SU-DHL-6 (cell line): ENCODE measurements around the gene CERKL.

Source experiments
- H2AFZ ChIP-seq: fragments of 200-600 bp; sonication (generic); 2 replicates; pipeline ENCODE4 v1.6.1; 2014; ENCODE audit warnings: low read depth, mild to moderate bottlenecking, moderate library complexity, mixed read lengths, antibody characterized with exemption, low read length; ENCODE audit not compliant: severe bottlenecking
- H3F3A ChIP-seq: fragments of 200-600 bp; shearing (Covaris generic); 2 replicates; pipeline ENCODE4 v1.6.0; 2016; ENCODE audit warnings: antibody characterized with exemption, mild to moderate bottlenecking; ENCODE audit not compliant: insufficient read depth
- H3K27ac ChIP-seq: fragments of 200-600 bp; sonication (generic); 2 replicates; pipeline ENCODE4 v1.5.1; 2016; ENCODE audit warnings: low read depth, mild to moderate bottlenecking, low read length, moderate library complexity, mixed read lengths
- H3K27me3 ChIP-seq: fragments of 200-600 bp; sonication (generic), shearing (Covaris generic); 2 replicates; pipeline ENCODE4 v1.6.0; 2014; ENCODE audit warnings: mild to moderate bottlenecking, low read length
- H3K36me3 ChIP-seq: fragments of 200-600 bp; sonication (generic); 2 replicates; pipeline ENCODE4 v1.6.1; 2014; ENCODE audit warnings: mild to moderate bottlenecking, low read length, mixed read lengths
- H3K4me2 ChIP-seq: fragments of 300-600, 200-600 bp; shearing (Covaris generic), sonication (generic); 2 replicates; pipeline ENCODE4 v1.6.0; 2014; ENCODE audit warnings: low read length, low read depth, mild to moderate bottlenecking; ENCODE audit not compliant: poor library complexity, severe bottlenecking
- H3K4me3 ChIP-seq: fragments of 200-600 bp; sonication (generic); 2 replicates; pipeline ENCODE4 v1.5.1; 2014; ENCODE audit warnings: antibody characterized with exemption, low read length, mild to moderate bottlenecking, mixed read lengths; ENCODE audit not compliant: insufficient read depth, poor library complexity, severe bottlenecking
- H3K79me2 ChIP-seq: fragments of 200-600 bp; sonication (generic); 2 replicates; pipeline ENCODE4 v1.6.1; 2014; ENCODE audit warnings: mild to moderate bottlenecking, low read length, moderate library complexity; ENCODE audit not compliant: insufficient read depth
- H3K9ac ChIP-seq: fragments of 200-600 bp; sonication (generic); 2 replicates; pipeline ENCODE4 v1.7.0; 2014; ENCODE audit warnings: mild to moderate bottlenecking, low read length
- H3K9me2 ChIP-seq: fragments of 200-600 bp; sonication (generic); replicated peaks from 2 replicates; pipeline ENCODE4 v1.6.1; 2014; ENCODE audit warnings: low read length; ENCODE audit not compliant: insufficient read depth
- H3K9me3 ChIP-seq: fragments of 200-600 bp; sonication (generic); 2 replicates; pipeline ENCODE4 v1.6.1; 2014; ENCODE audit warnings: low read length, mixed read lengths; ENCODE audit not compliant: insufficient read depth
- H4K20me1 ChIP-seq: fragments of 200-600 bp; sonication (generic); 2 replicates; pipeline ENCODE4 v1.6.1; 2014; ENCODE audit warnings: low read depth, mild to moderate bottlenecking, antibody characterized with exemption, low read length, moderate library complexity, mixed read lengths
- CTCF ChIP-seq: fragments of 200-600 bp; sonication (generic); IDR thresholded peaks from one replicate; pipeline ENCODE4 v1.5.1; 2017; ENCODE audit warnings: antibody characterized with exemption, mild to moderate bottlenecking, low read length, moderate library complexity; ENCODE audit not compliant: insufficient read depth, poor library complexity, severe bottlenecking
- EZH2phosphoT487 ChIP-seq: fragments of 200-600 bp; sonication (generic), shearing (Covaris generic); conservative IDR thresholded peaks from 2 replicates; pipeline ENCODE4 v1.6.1; 2018; ENCODE audit warnings: mild to moderate bottlenecking, antibody characterized with exemption, low read length, moderate library complexity, mixed read lengths

CERKL gene

DNA sequence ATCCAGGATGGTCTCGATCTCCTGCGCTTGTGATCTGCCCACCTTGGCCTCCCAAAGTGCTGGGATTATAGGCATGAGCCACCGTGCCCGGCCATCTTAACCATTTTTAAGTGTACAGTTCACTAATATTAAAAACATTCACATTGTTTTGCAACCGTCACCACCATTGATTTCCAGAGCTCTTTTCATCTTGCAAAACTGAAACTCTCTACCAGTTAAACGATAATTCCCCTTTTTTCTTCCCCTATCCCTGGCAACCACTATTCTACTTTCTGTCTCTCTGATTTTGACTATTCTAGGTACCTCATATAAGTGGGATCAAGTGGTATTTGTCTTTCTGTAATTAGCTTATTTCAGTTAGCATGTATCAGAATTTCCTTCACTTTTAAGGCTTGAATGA is 40.2 kb upstream of the CERKL start:
- H3K27ac ChIP-seq, result no peak overlapping the region
- H3F3A ChIP-seq, result no peaks in the 10 kb centered on the region
- H3K9me3 ChIP-seq, result no peaks in the 10 kb centered on the region
- no peaks in the 10 kb centered on the region for H3K9me2 ChIP-seq
- TF ChIP-seq EZH2phosphoT487 (no peak), CTCF (no peak)
- H3K9ac ChIP-seq, result no peak overlapping the region
- no peaks in the 10 kb centered on the region for H4K20me1 ChIP-seq
- no peaks in the 10 kb centered on the region for H3K36me3 ChIP-seq
- no peak overlapping the region for H2AFZ ChIP-seq
- no peak overlapping the region for H3K4me2 ChIP-seq
- H3K79me2 ChIP-seq, result no peaks in the 10 kb centered on the region
- no peak overlapping the region for H3K4me3 ChIP-seq
- H3K27me3 ChIP-seq, result no peaks in the 10 kb centered on the region

DNA sequence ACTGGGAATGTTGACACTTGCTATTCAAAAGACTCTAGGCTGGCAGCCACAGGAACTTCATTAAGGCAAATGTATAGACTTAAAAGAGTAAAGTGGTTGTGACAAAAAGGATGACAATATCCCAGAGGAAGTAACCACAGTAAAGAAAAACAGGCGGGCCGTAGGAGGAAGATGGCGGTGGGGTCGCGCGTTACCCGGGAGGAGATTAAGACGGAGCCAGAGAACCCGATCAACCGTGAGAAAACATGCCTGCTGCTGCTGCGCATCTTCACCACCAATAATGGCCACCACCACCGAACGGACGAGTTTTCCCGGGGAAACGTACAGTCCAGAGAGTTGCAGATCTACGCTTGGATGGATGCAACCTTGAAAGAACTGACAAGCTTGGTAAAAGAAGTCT is 37.4 kb upstream of the CERKL start:
- Histone ChIP-seq H3K27me3 (no peaks in the 10 kb centered on the region), H3K9me2 (no peaks in the 10 kb centered on the region)

GRCh38 chr2:181690860-181691259 is 34.0 kb upstream of the CERKL start:
- Histone ChIP-seq H3K9me3 (no peaks in the 10 kb centered on the region), H3K9ac (no peak overlapping the region), H3K27me3 (no peaks in the 10 kb centered on the region), H3K4me3 (no peak overlapping the region), H2AFZ (no peak overlapping the region), H3F3A (no peaks in the 10 kb centered on the region), H3K36me3 (no peaks in the 10 kb centered on the region), H3K4me2 (no peak overlapping the region), H3K27ac (no peak overlapping the region), H3K79me2 (no peaks in the 10 kb centered on the region), H3K9me2 (no peaks in the 10 kb centered on the region), H4K20me1 (no peaks in the 10 kb centered on the region)
- TF ChIP-seq CTCF (no peak), EZH2phosphoT487 (no peak)

More for the DNA sequence above, 37.4 kb upstream of the CERKL start:
- H3K27ac ChIP-seq, result no peak overlapping the region
- no peak overlapping the region for H2AFZ ChIP-seq
- H3K4me2 ChIP-seq, result no peak overlapping the region
- H3K36me3 ChIP-seq, result no peaks in the 10 kb centered on the region
- H4K20me1 ChIP-seq, result no peaks in the 10 kb centered on the region
- no peaks in the 10 kb centered on the region for H3K79me2 ChIP-seq
- no peak overlapping the region for H3K4me3 ChIP-seq
- no peak for TF ChIP-seq CTCF
- no peak for TF ChIP-seq EZH2phosphoT487
- no peaks in the 10 kb centered on the region for H3F3A ChIP-seq
- no peaks in the 10 kb centered on the region for H3K9me3 ChIP-seq
- no peak overlapping the region for H3K9ac ChIP-seq
